ENCODE results near the gene TBC1D5.

- TF ChIP-seq CTCF (IDR thresholded peaks at IDR 0.05) (no peak), POLR2A (IDR thresholded peaks at IDR 0.05) (no peak)
Measured at GRCh38 chr3:17130956-17131355, 611.5 kb downstream of the TBC1D5 start.
